B cell (primary cell): ENCODE measurements around the gene ZNF565.

Experiments used
- CTCF ChIP-seq: fragments of 200-600 bp; IDR thresholded peaks from one replicate; pipeline ENCODE4 v1.8.0; 2022; ENCODE audit warnings: antibody characterized with exemption, mild to moderate bottlenecking
- EZH2 ChIP-seq: IDR thresholded peaks from 2 replicates; pipeline ENCODE4 v1.6.1; 2012; ENCODE audit warnings: borderline replicate concordance, low read depth, mild to moderate bottlenecking, moderate library complexity, low read length; ENCODE audit not compliant: insufficient read depth, poor library complexity, severe bottlenecking

GRCh38 chr19:36196249-36196648 lies 18.2 kb downstream of the ZNF565 start:
- TF ChIP-seq CTCF (no peak), EZH2 (no peak)
